ENCODE data around the gene FANCC.
"Not testable (repeated sequence)": the region's sequence is repeated elsewhere in the genome, so short reads cannot be mapped to it uniquely, and the experiment has no call there.

Gene FANCC

GRCh38 chr9:95284162-95285080 is 33.1 kb downstream of the FANCC start:
- intact Hi-C loops (cut with micrococcal nuclease), result no loop called here
- Mint-ChIP-seq H3K27ac (no peak overlapping the region), H3K36me3 (ENCODE audit: low read depth) (no peaks in the 10 kb centered on the region), H3K9me3 (peaks cover 22% of the 10 kb centered on the region), H3K27me3 (no peaks in the 10 kb centered on the region), H3K4me3 (no peak overlapping the region), H3K4me1 (ENCODE audit: low read depth) (no peaks in the 10 kb centered on the region)

- H3K36me3 Mint-ChIP-seq (ENCODE audit: low read depth), result no peaks in the 10 kb centered on the region
- intact Hi-C loops (cut with micrococcal nuclease), result no loop called here
- H3K4me1 Mint-ChIP-seq (ENCODE audit: low read depth), result no peaks in the 10 kb centered on the region
- H3K27me3 Mint-ChIP-seq, result no peaks in the 10 kb centered on the region
- H3K27ac Mint-ChIP-seq, result no peak overlapping the region
- H3K4me3 Mint-ChIP-seq, result no peak overlapping the region
- peaks cover 26% of the 10 kb centered on the region for H3K9me3 Mint-ChIP-seq
These were observed 33.8 kb downstream of the FANCC start for GRCh38 chr9:95283673-95284072.

GRCh38 chr9:95282332-95282731 is 35.2 kb downstream of the FANCC start:
- Mint-ChIP-seq H3K36me3 (ENCODE audit: low read depth) (no peaks in the 10 kb centered on the region), H3K9me3 (peaks cover 26% of the 10 kb centered on the region), H3K27ac (no peak overlapping the region), H3K4me1 (ENCODE audit: low read depth) (no peaks in the 10 kb centered on the region), H3K27me3 (no peaks in the 10 kb centered on the region), H3K4me3 (no peak overlapping the region)
- intact Hi-C loops (cut with micrococcal nuclease), result no loop called here

- H3K4me3 Mint-ChIP-seq, result no peak overlapping the region
- H3K36me3 Mint-ChIP-seq (ENCODE audit: low read depth), result no peaks in the 10 kb centered on the region
- H3K27ac Mint-ChIP-seq, result no peak overlapping the region
- intact Hi-C loops (cut with micrococcal nuclease), result no loop called here
- no peaks in the 10 kb centered on the region for H3K27me3 Mint-ChIP-seq
- peaks cover 26% of the 10 kb centered on the region for H3K9me3 Mint-ChIP-seq
- H3K4me1 Mint-ChIP-seq (ENCODE audit: low read depth), result no peaks in the 10 kb centered on the region
These were observed 36.8 kb downstream of the FANCC start for GRCh38 chr9:95280745-95281144.

DNA sequence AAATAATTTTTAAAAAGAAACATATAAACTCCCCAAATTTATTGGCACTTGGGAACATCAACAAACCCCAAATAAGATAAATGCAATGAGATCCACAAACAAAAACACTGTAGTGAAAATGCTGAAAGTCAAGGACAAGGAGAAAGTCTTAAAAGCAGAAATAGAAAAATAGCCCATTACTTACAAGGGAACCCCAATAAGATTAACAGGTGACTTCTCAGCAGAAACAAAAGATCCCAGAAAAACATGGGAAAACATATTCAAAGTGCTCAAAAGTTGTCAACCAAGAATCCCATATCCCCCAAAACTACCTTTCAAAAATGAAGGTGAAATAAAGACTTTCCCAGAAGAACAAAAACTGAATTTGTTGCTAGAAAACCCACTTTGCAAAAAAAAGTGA is 40.0 kb downstream of the FANCC start:
- intact Hi-C loops (cut with micrococcal nuclease), result no loop called here
- no peak overlapping the region for H3K27ac Mint-ChIP-seq
- peaks cover 16% of the 10 kb centered on the region for H3K4me1 Mint-ChIP-seq (ENCODE audit: low read depth)
- peaks cover 26% of the 10 kb centered on the region for H3K9me3 Mint-ChIP-seq
- no peaks in the 10 kb centered on the region for H3K27me3 Mint-ChIP-seq
- no peaks in the 10 kb centered on the region for H3K36me3 Mint-ChIP-seq (ENCODE audit: low read depth)
- no peak overlapping the region for H3K4me3 Mint-ChIP-seq

- intact Hi-C loops (cut with micrococcal nuclease), result no loop called here
- peaks cover 16% of the 10 kb centered on the region for H3K4me1 Mint-ChIP-seq (ENCODE audit: low read depth)
- no peaks in the 10 kb centered on the region for H3K36me3 Mint-ChIP-seq (ENCODE audit: low read depth)
- H3K9me3 Mint-ChIP-seq, result peaks cover 25% of the 10 kb centered on the region
- no peak overlapping the region for H3K4me3 Mint-ChIP-seq
- H3K27ac Mint-ChIP-seq, result no peak overlapping the region
- no peaks in the 10 kb centered on the region for H3K27me3 Mint-ChIP-seq
These were observed 41.0 kb downstream of the FANCC start for GRCh38 chr9:95276395-95276954.

- intact Hi-C loops (cut with micrococcal nuclease); H3K4me3 Mint-ChIP-seq; H3K9me3 Mint-ChIP-seq; H3K27me3 Mint-ChIP-seq; H3K36me3 Mint-ChIP-seq (ENCODE audit: low read depth); H3K27ac Mint-ChIP-seq: not testable (repeated sequence)
- H3K4me1 Mint-ChIP-seq (ENCODE audit: low read depth), result peaks cover 16% of the 10 kb centered on the region
These were observed 43.3 kb downstream of the FANCC start for GRCh38 chr9:95274160-95274559.

- Mint-ChIP-seq H3K9me3 (no peaks in the 10 kb centered on the region), H3K4me1 (ENCODE audit: low read depth) (peaks cover 16% of the 10 kb centered on the region), H3K27me3 (no peaks in the 10 kb centered on the region), H3K27ac (no peak overlapping the region), H3K4me3 (no peak overlapping the region), H3K36me3 (ENCODE audit: low read depth) (no peaks in the 10 kb centered on the region)
- intact Hi-C loops (cut with micrococcal nuclease), result no loop called here
These were observed 44.0 kb downstream of the FANCC start for GRCh38 chr9:95273369-95274022.

GRCh38 chr9:95272830-95273229 is 44.7 kb downstream of the FANCC start:
- peaks cover 16% of the 10 kb centered on the region for H3K4me1 Mint-ChIP-seq (ENCODE audit: low read depth)
- no peaks in the 10 kb centered on the region for H3K27me3 Mint-ChIP-seq
- no peaks in the 10 kb centered on the region for H3K36me3 Mint-ChIP-seq (ENCODE audit: low read depth)
- intact Hi-C loops (cut with micrococcal nuclease), result no loop called here
- H3K4me3 Mint-ChIP-seq, result no peak overlapping the region
- no peaks in the 10 kb centered on the region for H3K9me3 Mint-ChIP-seq
- H3K27ac Mint-ChIP-seq, result no peak overlapping the region

GRCh38 chr9:95270790-95271189 is 46.7 kb downstream of the FANCC start:
- intact Hi-C loops (cut with micrococcal nuclease), result no loop called here
- no peak overlapping the region for H3K27ac Mint-ChIP-seq
- no peaks in the 10 kb centered on the region for H3K9me3 Mint-ChIP-seq
- H3K4me3 Mint-ChIP-seq, result no peak overlapping the region
- H3K4me1 Mint-ChIP-seq (ENCODE audit: low read depth), result peaks cover 16% of the 10 kb centered on the region
- H3K27me3 Mint-ChIP-seq, result no peaks in the 10 kb centered on the region
- no peaks in the 10 kb centered on the region for H3K36me3 Mint-ChIP-seq (ENCODE audit: low read depth)

DNA sequence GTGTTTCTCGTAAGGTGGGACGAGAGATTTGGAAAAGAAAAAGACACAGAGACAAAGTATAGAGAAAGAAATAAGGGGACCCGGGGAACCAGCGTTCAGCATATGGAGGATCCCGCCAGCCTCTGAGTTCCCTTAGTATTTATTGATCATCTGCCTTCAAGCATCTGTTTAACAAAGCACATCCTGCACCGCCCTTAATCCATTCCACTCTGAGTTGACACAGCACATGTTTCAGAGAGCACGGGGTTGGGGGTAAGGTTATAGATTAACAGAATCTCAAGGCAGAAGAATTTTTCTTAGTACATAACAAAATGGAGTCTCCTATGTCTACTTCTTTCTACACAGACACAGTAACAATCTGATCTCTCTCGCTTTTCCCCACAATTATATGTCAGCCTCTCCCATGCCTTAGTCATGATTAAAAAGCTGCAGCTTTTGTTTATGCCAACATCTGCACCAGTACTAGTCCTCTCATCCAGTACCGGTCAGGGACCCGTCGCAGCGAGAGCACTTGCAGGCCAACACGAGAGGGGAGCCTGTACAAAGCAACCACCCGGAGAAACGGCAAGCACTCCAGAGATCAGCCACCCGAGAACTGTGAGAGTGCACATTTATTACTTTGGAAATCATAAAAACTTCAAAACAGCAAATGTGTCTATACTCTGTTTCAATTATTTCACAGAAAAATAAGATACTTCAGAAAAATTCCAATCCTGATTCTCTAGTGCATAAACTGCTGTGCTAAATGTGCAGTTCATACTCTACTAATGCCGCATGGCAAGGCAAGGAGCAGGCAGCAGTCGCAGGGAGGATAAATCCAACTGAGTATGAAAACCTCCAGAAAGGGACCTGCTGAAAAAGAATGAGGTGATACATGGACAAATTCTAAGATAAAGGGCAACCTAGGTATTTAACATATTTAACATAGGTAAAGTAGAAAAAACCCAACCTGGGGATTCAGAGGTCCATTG is 47.4 kb downstream of the FANCC start:
- intact Hi-C loops (cut with micrococcal nuclease); H3K27ac Mint-ChIP-seq; H3K4me3 Mint-ChIP-seq; H3K36me3 Mint-ChIP-seq (ENCODE audit: low read depth); H3K9me3 Mint-ChIP-seq; H3K27me3 Mint-ChIP-seq: not testable (repeated sequence)
- peaks cover 16% of the 10 kb centered on the region for H3K4me1 Mint-ChIP-seq (ENCODE audit: low read depth)

- H3K9me3 Mint-ChIP-seq, result no peaks in the 10 kb centered on the region
- no peak overlapping the region for H3K4me3 Mint-ChIP-seq
- no peak overlapping the region for H3K27ac Mint-ChIP-seq
- peaks cover 9% of the 10 kb centered on the region for H3K4me1 Mint-ChIP-seq (ENCODE audit: low read depth)
- intact Hi-C loops (cut with micrococcal nuclease), result no loop called here
- H3K27me3 Mint-ChIP-seq, result no peaks in the 10 kb centered on the region
- H3K36me3 Mint-ChIP-seq (ENCODE audit: low read depth), result no peaks in the 10 kb centered on the region
These were observed 48.8 kb downstream of the FANCC start for GRCh38 chr9:95268681-95269080.

DNA sequence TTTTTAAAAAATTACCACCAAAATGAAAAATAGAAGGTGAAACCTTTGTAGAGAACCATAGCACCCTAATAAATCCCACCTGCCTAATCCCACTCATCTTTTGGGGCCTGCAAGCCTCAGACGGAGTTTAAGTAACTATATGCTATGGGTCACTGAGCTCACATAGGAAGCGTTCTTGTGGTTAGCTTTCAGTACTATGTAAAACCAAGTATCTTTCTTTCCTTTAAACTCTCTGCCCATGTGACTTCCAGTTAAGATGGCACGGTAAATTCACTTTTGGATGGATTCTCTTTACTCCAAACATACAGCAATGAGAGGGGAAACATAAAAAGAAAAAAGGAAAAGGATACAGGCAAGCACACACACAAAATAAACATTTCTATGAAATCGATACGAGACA is 50.9 kb downstream of the FANCC start:
- intact Hi-C loops (cut with micrococcal nuclease), result no loop called here

More for the DNA sequence above, 50.9 kb downstream of the FANCC start:
- Mint-ChIP-seq H3K36me3 (ENCODE audit: low read depth) (no peaks in the 10 kb centered on the region), H3K27me3 (no peaks in the 10 kb centered on the region), H3K9me3 (no peaks in the 10 kb centered on the region), H3K4me3 (no peak overlapping the region), H3K27ac (no peak overlapping the region), H3K4me1 (ENCODE audit: low read depth) (no peaks in the 10 kb centered on the region)

Data from dendritic cell treated with granulocyte-macrophage colony-stimulating factor and Interleukin-4, amounts not matched to agents 40 ng/mL and 50 ng/mL, for 4 days (primary cell).